HG02884 (cell line): Measurements from ENCODE around the gene ZER1.
"Not testable (repeated sequence)": the region's sequence is repeated elsewhere in the genome, so short reads cannot be mapped to it uniquely, and the experiment has no call there.

Experiments used
- ATAC-seq: cut with Tn5 transposase; IDR thresholded peaks from one replicate; pipeline ENCODE4 v1.9.1; 2021; ENCODE audit warnings: mild to moderate bottlenecking, moderate library complexity; ENCODE audit not compliant: unreplicated experiment

The ZER1 gene

DNA sequence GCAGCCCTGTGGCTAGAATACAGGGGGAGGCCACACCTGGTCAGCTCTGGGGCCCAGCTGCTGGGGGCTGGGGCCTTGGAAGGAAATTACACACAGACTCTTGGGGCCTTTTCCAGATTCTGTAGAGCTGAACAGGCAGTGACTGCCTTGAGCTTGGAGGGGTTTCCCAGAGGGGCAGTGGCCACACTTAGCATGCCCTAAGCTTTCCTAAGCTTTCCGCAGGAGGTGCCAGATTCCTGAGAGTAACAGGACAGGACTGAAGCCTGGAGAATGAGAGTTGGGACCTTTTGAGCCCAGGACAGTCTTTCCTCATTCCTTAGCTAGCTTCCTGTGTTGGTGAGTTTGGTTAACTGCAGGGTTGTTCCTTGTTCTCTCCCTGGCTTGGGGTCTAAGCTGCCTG is 16.7 kb upstream of the ZER1 start:
- ATAC-seq: no peak

DNA sequence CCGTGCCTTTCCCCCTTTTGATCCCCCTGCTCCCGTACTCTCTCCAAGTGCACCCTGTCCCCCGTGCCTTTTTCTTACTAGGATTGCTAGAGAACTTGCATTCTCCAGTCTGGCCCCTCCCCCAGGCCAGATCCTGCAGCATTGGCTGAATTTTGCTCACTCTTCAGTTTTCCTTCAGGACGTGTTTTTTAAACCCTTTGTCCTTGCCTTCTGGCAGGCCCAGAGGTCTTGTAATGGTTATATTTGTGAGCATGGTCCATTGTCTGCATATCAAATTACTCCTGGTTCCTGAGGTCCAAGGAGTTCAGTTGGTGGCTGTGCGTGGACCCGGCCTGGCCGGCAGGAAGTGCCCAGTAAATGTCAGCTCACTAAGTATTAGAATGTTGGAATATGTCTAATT is 15.9 kb upstream of the ZER1 start:
- no peak for ATAC-seq

DNA sequence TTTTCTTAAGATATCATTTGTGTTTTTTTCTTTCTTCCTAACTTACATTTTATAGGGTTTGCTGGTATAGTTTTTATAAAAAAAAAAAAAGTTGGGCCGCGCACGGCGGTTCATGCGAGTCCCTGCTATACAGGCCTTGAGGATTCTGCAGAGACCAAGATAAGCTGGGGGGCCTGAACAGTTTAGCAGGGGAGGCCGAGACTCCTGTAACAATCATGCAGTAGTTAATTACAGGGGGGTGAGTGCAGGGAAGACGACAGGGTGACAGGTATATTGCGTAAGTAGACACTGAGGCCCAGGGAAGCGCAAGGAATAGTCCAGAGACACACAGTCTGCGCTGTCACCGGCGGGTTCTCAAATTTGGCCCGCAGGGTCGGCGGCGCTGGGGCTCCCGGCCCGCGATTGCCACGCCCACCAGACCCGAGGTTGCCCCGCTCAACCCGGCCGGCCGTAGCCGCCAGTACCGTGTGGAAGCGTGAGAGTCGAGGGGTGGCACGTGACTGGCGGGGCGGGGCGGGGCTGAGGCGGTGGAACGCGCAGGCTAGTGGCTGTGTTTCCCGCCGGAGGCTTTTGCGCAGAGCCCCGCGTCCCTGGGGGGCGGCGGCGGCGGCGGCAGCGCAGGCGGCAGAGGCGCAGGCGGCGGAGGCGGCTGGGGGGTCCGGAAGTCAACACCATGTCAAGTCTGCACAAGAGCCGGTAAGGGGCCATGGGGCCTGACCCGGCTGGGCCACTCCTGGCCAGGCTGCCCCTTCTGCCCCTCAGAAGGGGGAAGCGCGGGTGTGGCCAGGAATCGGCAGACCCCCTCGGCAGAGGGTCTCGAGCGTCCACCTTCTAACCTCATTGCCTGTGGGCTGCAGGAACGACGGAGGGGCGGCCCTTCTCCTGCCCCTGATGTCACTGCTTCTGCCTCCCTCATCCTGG is 15.2 kb upstream of the ZER1 start, which contains the start of gene TBC1D13:
Gene TBC1D13 (plus strand): TSS at position 573 of the 921 bp plus-strand sequence. CDS start 101 bp downstream, at position 674.
- peak; percentile 82 for ATAC-seq

DNA sequence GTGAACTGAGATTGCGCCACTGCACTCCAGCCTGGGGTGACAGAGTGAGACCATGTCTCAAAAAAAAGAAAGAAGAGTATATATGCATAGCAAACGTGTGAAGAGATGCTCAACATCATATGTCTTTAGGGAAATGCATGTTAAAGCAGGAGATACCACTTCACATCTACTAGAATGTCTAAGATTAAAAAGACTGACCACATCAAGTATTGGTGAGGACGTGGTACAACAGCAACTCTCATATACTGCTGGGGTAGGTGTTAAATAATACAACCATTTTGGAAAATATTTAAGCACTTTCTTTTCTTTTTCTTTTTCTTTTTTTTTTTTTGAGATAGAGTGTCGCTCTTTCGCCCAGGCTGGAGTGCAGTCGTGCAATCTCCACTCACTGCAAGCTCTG is 13.7 kb upstream of the ZER1 start:
- no peak for ATAC-seq

DNA sequence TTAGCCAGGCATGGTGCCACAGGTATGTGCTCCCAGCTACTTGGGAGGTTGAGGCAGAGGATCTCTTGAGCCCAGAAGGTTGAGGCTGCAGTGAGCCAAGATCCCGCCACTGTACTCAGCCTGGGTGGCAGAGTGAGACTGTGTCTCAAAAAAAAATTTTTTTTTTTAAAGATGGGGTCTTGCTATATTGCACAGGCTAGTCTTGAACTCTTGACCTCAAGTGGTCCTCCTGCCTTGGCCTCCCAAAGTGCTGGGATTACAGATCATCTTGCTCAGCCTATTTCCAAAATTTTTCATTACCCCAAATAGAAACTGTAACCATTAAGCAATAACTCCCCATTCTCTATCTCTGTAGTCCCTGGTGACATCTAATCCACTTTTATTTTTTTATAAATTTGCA is 10.9 kb upstream of the ZER1 start:
- ATAC-seq: no peak

DNA sequence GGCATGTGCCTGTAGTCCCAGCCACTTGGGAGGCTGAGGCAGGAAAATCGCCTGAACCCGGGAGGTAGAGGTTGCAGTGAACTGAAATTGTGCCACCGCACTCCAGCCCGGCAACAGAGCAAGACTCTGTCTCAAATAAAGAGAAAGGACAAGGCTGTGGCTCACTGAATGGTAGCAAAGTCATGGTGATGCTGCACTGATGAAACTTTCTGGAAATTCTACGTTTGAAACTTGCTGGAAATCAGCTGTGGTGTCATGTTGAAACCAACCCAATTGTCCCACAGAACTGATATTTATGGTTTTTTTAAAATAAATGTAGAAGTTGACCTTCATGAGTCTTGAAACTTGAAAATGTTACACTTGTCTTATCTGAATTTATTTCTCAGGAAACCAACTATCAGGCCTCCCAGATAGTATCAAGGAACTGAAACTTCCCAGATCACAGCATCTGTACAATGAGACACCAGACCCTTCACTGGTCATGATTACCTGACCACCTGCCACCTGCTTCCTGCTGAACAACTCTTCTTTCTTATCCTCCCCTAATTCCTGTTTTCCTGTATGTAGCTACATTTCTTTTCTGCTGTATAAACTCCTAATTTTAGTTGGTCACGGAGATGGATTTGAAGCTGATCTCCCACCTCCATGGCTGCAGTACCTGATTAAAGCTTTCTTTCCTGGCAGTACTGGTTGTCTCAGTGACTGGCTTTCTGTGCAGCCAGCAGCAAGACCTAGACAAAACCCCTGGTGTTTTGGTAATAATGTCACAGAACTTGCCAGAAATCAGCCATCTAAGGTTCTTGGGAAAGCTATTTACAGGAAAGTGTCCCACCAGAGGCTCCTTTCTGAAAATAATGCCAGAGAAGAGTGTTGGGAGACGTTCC is 9.7 kb upstream of the ZER1 start:
- no peak for ATAC-seq

DNA sequence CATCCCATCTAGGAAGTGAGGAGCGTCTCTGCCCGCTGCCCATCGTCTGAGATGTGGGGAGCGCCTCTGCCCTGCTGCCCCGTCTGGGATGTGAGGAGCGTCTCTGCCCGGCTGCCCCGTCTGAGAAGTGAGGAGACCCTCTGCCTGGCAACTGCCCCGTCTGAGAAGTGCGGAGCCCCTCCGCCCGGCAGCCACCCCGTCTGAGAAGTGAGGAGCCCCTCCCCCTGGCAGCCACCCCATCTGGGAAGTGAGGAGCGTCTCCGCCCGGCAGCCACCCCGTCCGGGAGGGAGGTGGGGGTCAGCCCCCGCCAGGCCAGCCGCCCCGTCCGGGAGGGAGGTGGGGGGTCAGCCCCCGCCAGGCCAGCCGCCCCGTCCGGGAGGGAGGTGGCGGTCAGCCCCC is 8.4 kb upstream of the ZER1 start:
- ATAC-seq: not testable (repeated sequence)

DNA sequence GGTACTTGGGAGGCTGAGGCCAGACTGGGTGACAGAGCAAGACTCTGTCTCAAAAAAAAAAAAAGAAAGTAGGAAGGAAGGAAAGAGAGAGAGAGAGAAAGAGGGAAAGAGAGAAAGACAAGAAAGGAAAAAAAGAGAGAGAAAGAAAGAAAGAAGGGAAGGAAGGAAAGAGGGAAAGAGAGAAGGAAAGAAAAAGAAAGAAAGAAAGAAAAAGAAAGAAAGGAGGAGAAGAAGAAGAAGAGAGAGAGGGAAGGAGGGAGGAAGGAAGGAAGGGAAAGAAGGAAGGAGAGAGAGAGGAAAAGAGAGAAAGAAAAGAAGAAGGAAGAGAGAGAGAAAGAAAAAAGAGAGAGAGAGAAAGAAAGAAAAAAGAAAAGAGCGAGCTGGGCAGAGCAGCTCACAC is 3.1 kb upstream of the ZER1 start:
- ATAC-seq: no peak

DNA sequence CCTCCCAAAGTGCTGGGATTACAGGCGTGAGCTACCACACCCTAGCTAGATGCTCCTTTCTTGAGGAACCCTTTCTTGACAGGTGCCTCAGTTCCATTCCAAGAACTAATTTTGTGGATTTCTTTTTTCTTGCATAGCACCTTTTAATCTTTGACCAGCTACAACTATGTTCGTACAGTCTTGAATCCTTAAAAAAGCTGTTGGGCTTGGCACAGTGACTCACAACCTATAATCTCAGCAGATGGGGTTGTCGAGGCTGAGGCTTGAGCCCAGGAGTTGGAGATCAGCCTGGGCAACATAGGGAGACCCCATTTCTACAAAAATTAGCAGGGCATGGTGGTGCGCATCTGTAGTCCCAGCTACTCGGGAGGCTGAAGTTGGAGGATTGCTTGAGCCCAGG is 1.3 kb upstream of the ZER1 start:
- ATAC-seq: no peak

DNA sequence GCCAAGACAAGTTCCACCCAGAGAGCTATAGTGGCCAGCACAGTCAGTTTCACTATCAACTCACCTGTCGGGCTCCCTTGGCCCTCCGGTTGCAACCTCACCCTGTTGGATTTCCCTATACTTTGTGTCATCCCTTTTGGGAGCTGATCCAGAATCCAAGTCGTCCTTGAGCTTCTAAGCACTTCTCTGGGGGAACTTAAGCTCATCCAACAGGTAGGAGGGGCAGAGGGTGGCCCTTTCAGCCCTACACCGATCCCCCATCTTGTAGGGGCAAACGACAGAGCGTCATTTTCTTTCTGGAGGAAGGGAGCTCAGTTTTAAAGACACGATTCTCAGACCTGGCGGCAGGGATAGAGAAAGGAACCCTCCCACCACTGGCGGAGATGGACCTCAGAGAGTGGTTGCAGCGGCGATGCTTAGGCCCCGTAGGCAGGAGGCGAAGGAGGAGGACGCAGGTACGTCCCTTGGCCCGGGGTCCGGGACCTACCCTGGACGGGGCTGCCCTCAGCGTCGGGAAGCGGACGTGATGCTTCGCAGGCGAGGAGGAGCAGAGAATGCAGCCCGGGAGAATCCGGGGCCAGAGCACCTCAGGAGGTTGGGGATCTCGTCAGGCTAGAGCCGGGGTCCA is 519 bp downstream of the ZER1 start:
- peak; percentile 43 for ATAC-seq

DNA sequence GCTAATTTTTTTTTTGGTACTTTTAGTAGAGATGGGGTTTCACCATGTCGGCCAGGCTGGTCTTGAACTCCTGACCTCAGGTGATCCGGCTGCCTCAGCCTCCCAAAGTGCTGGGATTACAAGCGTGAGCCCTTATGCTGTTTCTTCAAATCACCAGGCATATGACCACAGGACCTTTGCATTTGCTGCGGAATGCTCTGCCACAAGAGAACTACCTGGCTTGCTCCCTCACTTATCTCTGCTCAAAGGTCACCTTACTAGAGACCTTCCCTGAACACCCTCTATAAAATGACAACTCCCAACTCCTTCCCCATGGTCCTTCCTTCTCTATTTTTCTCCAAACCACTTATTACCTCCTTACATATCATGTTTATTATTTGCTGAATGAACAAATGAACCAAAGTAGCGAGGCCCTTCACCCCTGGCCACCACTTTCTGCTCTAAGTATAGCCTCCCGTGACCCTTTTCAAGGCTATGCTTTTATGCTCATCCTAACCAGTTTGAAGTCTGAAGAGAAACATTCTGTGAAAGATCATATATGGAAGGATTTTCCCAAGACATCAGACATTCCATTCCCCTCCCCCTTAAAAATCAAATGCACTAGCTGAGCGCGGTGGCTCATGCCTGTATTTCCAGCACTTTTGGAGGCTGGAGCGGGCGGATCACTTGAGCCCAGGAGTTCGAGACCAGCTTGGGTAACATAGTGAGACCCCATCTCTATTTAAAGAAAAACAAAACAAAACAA is 1.3 kb downstream of the ZER1 start:
- ATAC-seq: no peak

DNA sequence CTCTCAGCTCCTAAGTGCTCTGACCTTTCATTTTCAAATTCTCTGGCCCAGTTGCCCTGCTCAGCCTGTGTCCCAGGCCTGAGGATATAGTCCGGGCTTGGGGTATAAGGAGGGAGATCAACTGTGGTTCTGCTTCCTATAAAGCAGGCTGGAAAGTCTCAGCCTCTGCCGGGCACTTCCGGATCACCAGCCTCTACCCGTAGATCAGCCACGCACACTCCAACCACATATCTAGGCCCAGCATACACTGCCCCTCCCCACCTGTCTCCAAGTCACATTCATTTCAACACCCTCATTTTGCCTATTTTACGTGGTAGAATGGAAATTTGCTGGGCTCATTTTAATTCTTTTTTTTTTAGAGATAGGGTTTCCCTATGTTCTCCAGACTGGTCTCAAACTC is 3.1 kb downstream of the ZER1 start:
- ATAC-seq: no peak

DNA sequence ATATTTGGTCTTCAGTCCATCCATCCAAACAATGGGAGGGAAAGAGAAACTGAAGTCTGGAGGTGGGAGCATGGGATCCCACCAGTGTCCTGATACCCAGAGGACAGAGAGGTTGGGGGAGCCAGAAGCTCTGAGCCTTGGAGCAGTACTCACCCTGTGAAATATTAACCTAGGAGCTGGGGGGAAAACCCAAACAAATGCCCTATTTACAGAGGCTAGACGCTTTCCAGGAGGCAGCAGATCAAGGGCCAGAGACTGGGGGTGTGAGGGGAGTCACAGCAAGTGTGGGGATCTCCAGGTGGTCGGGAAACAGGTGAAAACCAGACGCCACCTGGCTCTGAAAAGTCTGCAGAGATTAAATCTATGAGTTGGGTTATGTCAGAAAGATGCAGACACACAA is 6.2 kb downstream of the ZER1 start:
- no peak for ATAC-seq

DNA sequence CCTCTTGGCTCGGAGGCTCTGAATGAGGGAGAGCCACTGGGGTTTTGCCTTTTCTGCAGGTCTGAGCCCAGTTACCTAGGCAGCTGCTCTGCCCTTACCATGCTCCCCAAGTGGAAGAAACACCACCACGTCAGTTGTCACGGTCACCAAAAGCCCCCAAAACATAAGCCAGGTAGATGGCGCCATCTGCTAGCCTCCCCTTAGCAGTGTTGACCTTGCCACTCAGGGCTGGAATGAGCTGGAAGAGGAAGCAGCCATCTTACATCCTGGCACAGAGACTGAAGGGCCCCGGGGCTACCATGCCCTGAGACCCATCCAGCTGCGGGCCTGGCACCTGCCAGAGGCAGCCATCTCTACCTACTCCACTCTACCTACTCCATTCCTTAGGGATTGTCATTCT is 7.4 kb downstream of the ZER1 start:
- ATAC-seq: no peak

DNA sequence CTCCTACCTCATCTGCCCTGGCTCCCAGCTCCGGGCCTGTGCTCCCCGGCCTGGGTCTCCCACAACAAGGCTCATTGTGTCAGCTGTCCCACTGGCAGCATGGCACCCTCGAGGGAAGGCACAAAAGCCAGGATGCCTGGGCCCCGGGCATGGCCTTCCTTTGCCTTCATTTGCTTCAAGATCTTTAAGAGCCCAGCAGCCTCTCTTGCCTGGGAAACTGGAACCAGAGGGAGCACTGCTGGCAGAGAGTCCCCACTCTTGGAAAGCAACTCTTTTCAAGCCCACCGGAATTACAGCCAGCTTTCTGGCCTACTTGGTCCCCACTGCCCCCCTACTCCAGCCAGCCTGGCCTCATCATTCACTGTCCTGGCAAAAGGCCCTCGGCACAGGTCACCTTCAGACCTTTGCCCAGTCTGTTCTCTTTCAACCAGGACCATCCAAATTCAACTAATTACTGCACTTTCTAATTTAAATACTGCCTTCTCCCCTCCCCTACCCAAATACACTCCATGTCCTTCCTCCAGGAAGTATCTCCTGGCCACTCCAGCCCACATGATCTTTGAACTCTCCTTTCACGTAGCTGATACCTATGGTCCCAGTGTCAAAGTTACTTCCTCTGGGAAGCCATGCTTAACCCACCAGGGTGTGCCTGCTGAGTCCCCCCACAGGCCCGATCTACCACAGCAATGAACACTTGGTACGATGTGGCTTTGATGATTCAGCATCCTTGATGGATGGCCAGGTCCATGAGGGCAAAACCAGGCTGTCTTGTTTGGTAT is 8.9 kb downstream of the ZER1 start:
- no peak for ATAC-seq

DNA sequence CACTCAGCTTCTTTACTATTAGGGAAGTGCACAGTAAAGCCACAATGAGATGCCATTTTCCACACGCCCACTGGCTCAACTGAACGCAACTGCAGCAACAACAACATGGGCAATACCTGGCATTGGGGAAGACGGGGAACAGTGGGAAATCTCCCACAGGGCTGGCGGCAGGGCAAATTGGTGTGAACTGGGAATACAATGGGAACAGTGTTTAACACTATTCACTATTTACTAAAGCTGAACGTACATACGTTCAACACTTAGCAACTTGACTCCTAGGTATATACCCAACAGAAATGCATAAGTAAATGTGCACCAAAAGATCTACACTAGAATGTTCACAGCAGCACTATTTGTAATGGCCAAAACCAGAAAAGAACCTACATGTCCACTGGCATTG is 14.1 kb downstream of the ZER1 start:
- no peak for ATAC-seq

DNA sequence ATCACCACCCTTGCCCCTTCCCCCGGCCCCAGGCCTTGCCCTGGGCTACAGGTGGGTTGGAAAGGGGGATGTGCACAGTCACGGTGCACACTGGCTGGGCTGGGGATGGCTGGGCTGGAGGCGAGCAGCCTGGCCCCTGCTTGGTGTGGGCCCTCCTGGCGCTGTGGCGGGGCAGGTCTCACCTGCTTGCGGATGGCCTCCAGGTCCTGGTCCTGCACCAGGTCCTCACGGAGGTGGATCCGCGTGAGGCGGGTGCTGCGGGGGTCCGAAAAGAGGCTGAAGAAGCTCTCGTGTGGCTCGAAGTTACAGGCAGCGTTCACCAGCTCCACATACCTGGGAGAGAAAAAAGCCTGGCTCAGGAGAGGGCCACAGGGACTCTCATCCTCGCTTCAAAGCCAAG is 18.1 kb downstream of the ZER1 start:
- ATAC-seq: no peak

DNA sequence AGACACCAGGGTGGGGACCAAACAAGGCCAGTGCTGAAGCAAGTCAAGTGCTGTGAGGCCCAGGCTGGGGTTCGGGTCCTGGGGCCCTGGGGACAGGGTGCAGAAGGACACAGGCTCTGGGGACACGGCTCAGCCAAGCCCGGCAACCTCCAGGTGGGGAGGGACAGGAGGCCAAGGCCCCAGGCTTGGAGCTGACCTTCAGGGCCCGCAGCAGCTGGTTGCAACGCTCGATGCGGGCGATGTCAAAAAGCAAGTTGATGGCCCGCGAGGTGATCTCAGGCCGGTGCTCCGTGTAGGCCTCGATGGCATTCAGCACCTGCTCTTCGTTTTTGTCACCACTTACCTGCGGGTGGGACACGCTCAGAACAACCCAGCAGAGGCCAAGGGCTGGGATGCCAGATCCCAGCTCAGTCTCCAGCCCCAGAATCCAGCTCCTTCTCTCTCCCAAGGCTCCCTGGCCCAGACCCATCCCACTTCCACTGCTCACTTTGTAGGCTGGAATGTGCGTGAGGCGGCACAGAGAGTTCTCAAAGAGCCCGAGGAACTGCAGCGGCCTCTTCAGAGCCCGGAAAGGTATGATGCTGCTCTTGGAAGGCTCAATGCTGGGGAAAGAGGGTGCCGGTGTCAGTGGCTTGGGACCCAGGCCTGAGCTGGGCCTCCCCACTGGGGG is 20.7 kb downstream of the ZER1 start:
- ATAC-seq: no peak

DNA sequence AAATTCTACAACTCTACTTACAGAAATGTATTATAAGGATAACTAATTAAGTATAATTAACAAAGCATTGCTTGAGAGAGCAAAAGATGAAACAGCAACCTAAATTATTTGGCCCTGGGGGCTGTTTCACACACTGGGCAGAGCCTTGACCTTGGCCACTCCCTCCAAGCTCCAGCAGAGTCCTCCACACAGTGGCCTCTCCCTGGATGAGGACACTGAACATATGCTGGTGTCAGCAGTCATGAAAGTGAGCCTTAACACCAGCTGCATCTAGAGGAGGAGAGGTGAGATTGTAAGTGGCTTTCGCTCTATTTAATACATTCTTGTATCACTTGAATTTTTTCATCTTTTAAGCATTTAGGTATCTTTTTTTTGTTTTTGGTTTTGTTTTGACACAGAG is 24.5 kb downstream of the ZER1 start:
- no peak for ATAC-seq
